NB4 (cell line): Measurements from ENCODE around the gene CILP2.

Source experiments
- MYC ChIP-seq: IDR thresholded peaks from 2 replicates; pipeline ENCODE4 v1.6.1; 2011; ENCODE audit warnings: low read depth, low read length
- POLR2A ChIP-seq: IDR thresholded peaks from 2 replicates; pipeline ENCODE4 v1.6.1; 2011; ENCODE audit warnings: mild to moderate bottlenecking; ENCODE audit not compliant: insufficient read length; ENCODE audit errors: extremely low read depth
- TF ChIP-seq, protein P1 (sequence below): IDR thresholded peaks from one replicate; pipeline ENCODE4 v1.5.1; 2012; ENCODE audit warnings: low read depth, low read length
- TF ChIP-seq, protein P2 (sequence below): IDR thresholded peaks from 2 replicates; pipeline ENCODE4 v1.6.1; 2011; ENCODE audit warnings: low read depth, low read length

- TF ChIP-seq, protein P1, sequence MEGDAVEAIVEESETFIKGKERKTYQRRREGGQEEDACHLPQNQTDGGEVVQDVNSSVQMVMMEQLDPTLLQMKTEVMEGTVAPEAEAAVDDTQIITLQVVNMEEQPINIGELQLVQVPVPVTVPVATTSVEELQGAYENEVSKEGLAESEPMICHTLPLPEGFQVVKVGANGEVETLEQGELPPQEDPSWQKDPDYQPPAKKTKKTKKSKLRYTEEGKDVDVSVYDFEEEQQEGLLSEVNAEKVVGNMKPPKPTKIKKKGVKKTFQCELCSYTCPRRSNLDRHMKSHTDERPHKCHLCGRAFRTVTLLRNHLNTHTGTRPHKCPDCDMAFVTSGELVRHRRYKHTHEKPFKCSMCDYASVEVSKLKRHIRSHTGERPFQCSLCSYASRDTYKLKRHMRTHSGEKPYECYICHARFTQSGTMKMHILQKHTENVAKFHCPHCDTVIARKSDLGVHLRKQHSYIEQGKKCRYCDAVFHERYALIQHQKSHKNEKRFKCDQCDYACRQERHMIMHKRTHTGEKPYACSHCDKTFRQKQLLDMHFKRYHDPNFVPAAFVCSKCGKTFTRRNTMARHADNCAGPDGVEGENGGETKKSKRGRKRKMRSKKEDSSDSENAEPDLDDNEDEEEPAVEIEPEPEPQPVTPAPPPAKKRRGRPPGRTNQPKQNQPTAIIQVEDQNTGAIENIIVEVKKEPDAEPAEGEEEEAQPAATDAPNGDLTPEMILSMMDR = no peak
- no peak for TF ChIP-seq POLR2A
- TF ChIP-seq, protein P2, sequence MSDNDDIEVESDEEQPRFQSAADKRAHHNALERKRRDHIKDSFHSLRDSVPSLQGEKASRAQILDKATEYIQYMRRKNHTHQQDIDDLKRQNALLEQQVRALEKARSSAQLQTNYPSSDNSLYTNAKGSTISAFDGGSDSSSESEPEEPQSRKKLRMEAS = no peak
- no peak for TF ChIP-seq MYC
Measured at GRCh38 chr19:19538785-19539166, 711 bp downstream of the CILP2 start.
